Muscle of leg (tissue), 11 donors: Measurements from ENCODE around the gene FSTL4. TPM values are rescaled to one million over a fixed set of nuclear protein-coding genes. Genes with fewer than 3 reads are reported as not detected.
"Not testable (repeated sequence)": the region's sequence is repeated elsewhere in the genome, so short reads cannot be mapped to it uniquely, and the experiment has no call there.

Experiments used
- DNase-seq: peaks from one replicate; pipeline ENCODE4 v3.0.0; 2013
- H3K27ac ChIP-seq: one replicate; pipeline ENCODE4 v1.5.1; 2013; ENCODE audit warnings: mild to moderate bottlenecking, low read length, control low read depth
- H3K27me3 ChIP-seq: one replicate; pipeline ENCODE4 v1.6.1; 2013; ENCODE audit warnings: low read length; ENCODE audit not compliant: control insufficient read depth, insufficient read depth
- H3K36me3 ChIP-seq: one replicate; pipeline ENCODE4 v1.6.1; 2013; ENCODE audit warnings: low read length; ENCODE audit not compliant: control insufficient read depth, insufficient read depth
- H3K4me1 ChIP-seq: one replicate; pipeline ENCODE4 v1.6.1; 2013; ENCODE audit warnings: low read length; ENCODE audit not compliant: control insufficient read depth, insufficient read depth
- H3K4me3 ChIP-seq: one replicate; pipeline ENCODE4 v1.5.1; 2013; ENCODE audit warnings: low read length, control low read depth
- H3K9me3 ChIP-seq: replicated peaks from 2 replicates; pipeline ENCODE4 v1.6.1; 2013; ENCODE audit warnings: low read depth, low read length; ENCODE audit not compliant: control insufficient read depth
- WGBS: methylation state at CpG from one replicate; pipeline ENCODE4 v1.1.5; 2013; ENCODE audit warnings: missing lambda C conversion rate; ENCODE audit not compliant: insufficient coverage; 5-methylcytosine and 5-hydroxymethylcytosine counted together
- polyA plus RNA-seq, 8 donors: library from polyadenylated mRNA; unstranded; fragments of 120-200 nt; gene quantifications; one replicate each; pipeline versions ENCODE4 v1.2.1 to v1.2.3, GENCODE V29; 2013; ENCODE audit warnings: inconsistent platforms in 1 of 8, low replicate concordance in 1 of 8; ENCODE audit not compliant: insufficient read length in 8 of 8, insufficient read depth in 1 of 8
- total RNA-seq: library from RNA; stranded (reverse); fragments of 120-200 nt; gene quantifications from one replicate; pipeline ENCODE4 v1.2.4, GENCODE V29; 2013

Gene FSTL4
- total and polyA plus RNA-seq, 9 donors: 0.68 to 1.8 (median 1.3) TPM

DNA sequence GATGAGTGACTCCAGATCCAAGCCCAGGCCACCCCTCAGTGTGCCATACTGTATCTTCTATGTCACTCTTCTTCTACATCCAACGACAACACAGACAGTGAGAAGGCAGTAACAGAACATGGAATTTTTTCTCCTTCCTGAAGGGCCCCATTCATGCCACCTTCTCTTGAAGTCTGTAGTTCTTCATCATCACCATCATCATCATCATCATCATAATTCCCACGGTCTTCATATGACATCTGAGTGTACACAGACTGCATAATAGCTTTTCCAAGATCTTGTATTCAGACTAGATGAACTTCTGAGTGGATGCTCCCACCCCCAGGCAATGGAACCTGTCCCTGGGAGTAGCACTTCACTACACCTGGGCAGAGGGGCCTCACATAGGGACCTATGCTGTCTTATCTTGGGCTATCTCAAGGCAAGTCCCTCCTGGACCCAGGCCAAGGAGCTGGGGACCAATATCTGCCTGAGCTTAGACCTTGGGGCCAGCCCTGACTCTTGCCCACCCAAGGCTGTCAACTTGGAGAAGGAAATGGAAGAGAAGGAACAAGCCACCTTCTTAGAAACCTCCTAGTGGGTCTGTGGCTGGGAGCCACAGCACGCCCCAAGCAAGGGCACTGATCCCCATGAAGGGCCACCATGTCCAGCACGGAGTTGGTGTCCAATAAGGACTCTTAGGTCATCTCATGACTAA lies 159.1 kb downstream of the FSTL4 start:
- Histone ChIP-seq H3K27ac (peak overlapping the region; percentile 47), H3K36me3 (no peaks in the 10 kb centered on the region), H3K4me3 (no peak overlapping the region), H3K9me3 (no peaks in the 10 kb centered on the region), H3K4me1 (peaks cover 38% of the 10 kb centered on the region), H3K27me3 (peaks cover 8% of the 10 kb centered on the region)
- 74% methylated on average over 4 of the region's 4 CpGs for WGBS
- no peak for DNase-seq

- WGBS: 75% methylated on average over 1 of the region's 1 CpG
- H3K9me3 ChIP-seq: no peaks in the 10 kb centered on the region
- H3K27me3 ChIP-seq: peaks cover 8% of the 10 kb centered on the region
These were observed 160.4 kb downstream of the FSTL4 start for GRCh38 chr5:133451926-133452325.

GRCh38 chr5:133450286-133450685 lies 162.1 kb downstream of the FSTL4 start:
- 23% methylated on average over 5 of the region's 8 CpGs for WGBS
- no peaks in the 10 kb centered on the region for H3K9me3 ChIP-seq
- H3K27me3 ChIP-seq: peaks cover 8% of the 10 kb centered on the region
- peaks cover 36% of the 10 kb centered on the region for H3K4me1 ChIP-seq
- H3K36me3 ChIP-seq: no peaks in the 10 kb centered on the region
- DNase-seq: peak; percentile 39
- no peak overlapping the region for H3K27ac ChIP-seq
- H3K4me3 ChIP-seq: no peak overlapping the region

More at GRCh38 chr5:133451926-133452325, 160.4 kb downstream of the FSTL4 start:
- no peak for DNase-seq
- Histone ChIP-seq H3K4me1 (peaks cover 38% of the 10 kb centered on the region), H3K36me3 (no peaks in the 10 kb centered on the region), H3K27ac (no peak overlapping the region), H3K4me3 (no peak overlapping the region)

- 88% methylated on average over 5 of the region's 10 CpGs for WGBS
- H3K9me3 ChIP-seq: no peaks in the 10 kb centered on the region
- H3K4me1 ChIP-seq: peaks cover 33% of the 10 kb centered on the region
- no peak overlapping the region for H3K27ac ChIP-seq
- peaks cover 5% of the 10 kb centered on the region for H3K27me3 ChIP-seq
- DNase-seq: no peak
- no peaks in the 10 kb centered on the region for H3K36me3 ChIP-seq
- H3K4me3 ChIP-seq: no peak overlapping the region
These were observed 163.2 kb downstream of the FSTL4 start for GRCh38 chr5:133449181-133449580.

DNA sequence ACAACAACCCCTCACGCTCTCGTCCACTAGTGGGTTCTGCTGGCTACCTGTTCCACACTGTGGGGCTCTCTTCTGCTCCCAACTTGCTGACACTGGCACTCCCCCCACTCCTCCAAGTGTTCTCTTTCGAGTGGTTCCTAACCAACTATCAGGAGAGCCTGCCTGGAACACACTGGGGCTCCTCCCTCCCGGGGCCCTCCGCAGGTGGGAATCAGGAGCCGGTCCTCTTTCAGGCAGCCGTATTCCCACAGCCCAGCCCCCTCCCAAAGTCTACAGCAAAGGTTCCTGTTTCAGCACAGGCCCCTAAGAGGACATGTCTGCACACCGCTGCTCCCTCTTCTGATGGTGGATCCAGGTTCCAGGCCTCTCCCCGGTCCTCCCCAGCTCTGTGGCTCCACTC lies 165.9 kb downstream of the FSTL4 start:
- peaks cover 17% of the 10 kb centered on the region for H3K4me1 ChIP-seq
- DNase-seq: no peak
- no peaks in the 10 kb centered on the region for H3K9me3 ChIP-seq
- peaks cover 3% of the 10 kb centered on the region for H3K27me3 ChIP-seq
- 61% methylated on average over 7 of the region's 9 CpGs for WGBS
- H3K4me3 ChIP-seq: no peak overlapping the region
- H3K27ac ChIP-seq: no peak overlapping the region
- no peaks in the 10 kb centered on the region for H3K36me3 ChIP-seq

GRCh38 chr5:133445744-133446143 lies 166.6 kb downstream of the FSTL4 start:
- Histone ChIP-seq H3K36me3 (no peaks in the 10 kb centered on the region), H3K27me3 (peaks cover under 1% of the 10 kb centered on the region), H3K27ac (no peak overlapping the region), H3K4me1 (peaks cover 14% of the 10 kb centered on the region), H3K9me3 (no peaks in the 10 kb centered on the region), H3K4me3 (no peak overlapping the region)
- DNase-seq: no peak
- no CpG with 5 or more reads among the region's 1 CpG for WGBS

DNA sequence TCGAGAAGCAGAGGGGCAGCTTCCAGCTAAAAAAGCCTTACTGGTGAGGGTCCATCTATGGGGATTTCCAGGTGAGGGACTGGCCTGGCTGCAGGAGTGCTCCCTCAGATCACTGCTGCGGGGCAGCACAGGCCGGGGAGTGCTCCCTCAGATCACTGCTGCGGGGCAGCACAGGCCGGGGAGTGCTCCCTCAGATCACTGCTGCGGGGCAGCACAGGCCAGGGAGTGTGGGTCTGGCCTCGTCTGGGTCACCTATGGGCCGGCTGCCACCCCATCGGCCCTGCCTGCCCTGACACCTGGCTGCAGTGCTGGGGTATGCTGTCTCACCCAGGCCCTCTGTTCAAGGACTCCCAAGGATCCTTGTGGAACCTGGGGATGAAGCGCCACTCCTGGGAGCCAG lies 167.1 kb downstream of the FSTL4 start:
- 79% methylated on average over 9 of the region's 10 CpGs for WGBS
- not testable (repeated sequence) for DNase-seq

DNA sequence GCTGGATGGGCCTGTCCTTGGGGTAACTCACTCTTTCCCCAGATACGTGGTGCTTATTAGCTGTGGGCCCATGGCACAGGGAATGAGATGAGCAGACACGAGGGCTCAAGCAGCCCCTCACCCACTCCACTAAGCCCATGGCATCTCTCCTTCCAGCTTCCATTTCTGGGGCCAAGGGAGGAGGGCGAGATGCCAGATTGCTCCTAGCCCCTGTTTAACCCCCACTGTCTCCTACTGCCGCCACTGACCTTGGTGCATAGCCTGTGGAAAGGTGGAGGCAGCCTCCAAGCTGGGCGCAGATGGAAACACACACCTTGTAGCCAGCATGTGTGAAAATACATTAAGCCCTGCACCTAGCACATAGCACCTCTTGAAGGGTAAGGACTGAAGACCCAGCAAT lies 167.6 kb downstream of the FSTL4 start:
- no peak for DNase-seq
- no peaks in the 10 kb centered on the region for H3K27me3 ChIP-seq
- no peaks in the 10 kb centered on the region for H3K36me3 ChIP-seq
- 92% methylated on average over 2 of the region's 5 CpGs for WGBS
- H3K27ac ChIP-seq: no peak overlapping the region
- peaks cover 16% of the 10 kb centered on the region for H3K4me1 ChIP-seq
- no peak overlapping the region for H3K4me3 ChIP-seq
- no peaks in the 10 kb centered on the region for H3K9me3 ChIP-seq

More for the DNA sequence above, 167.1 kb downstream of the FSTL4 start:
- not testable (repeated sequence) for H3K9me3 ChIP-seq, H3K27me3 ChIP-seq, H3K36me3 ChIP-seq, H3K27ac ChIP-seq, H3K4me3 ChIP-seq
- H3K4me1 ChIP-seq: peaks cover 14% of the 10 kb centered on the region

DNA sequence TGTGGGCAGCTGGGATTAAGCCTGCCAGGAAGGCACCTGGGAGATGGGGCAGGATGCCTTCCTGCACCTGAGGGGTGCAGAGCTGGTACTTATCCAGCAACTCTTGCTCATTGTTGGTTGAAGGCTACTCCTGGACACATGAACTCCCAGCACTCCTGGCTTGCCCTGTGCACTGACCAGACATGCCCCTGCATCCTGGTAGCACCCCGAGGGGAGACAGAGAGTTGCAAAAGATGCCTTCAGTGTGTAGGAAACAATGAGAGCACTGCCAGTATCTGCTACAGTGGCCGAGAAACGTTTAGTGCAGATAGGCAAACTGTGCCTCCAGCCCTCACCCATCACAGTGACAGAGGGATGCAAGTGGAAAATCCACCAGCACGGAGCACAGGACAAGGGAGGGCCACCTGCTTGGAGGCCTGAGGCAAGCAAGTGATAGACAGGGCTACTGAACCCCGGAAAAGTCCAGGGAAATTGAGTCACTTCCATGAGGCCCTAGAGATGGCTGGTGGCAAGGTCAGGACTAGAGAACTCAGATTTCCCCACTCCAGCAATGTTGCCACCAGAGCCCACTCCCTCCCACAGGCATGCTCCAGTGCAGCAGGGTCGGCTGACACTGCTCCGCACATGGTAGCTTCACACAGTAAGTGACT lies 171.1 kb downstream of the FSTL4 start:
- Histone ChIP-seq H3K36me3 (no peaks in the 10 kb centered on the region), H3K9me3 (no peaks in the 10 kb centered on the region), H3K27me3 (no peaks in the 10 kb centered on the region), H3K4me1 (peaks cover 11% of the 10 kb centered on the region), H3K4me3 (no peak overlapping the region), H3K27ac (no peak overlapping the region)
- WGBS: 82% methylated on average over 5 of the region's 7 CpGs
- no peak for DNase-seq

DNA sequence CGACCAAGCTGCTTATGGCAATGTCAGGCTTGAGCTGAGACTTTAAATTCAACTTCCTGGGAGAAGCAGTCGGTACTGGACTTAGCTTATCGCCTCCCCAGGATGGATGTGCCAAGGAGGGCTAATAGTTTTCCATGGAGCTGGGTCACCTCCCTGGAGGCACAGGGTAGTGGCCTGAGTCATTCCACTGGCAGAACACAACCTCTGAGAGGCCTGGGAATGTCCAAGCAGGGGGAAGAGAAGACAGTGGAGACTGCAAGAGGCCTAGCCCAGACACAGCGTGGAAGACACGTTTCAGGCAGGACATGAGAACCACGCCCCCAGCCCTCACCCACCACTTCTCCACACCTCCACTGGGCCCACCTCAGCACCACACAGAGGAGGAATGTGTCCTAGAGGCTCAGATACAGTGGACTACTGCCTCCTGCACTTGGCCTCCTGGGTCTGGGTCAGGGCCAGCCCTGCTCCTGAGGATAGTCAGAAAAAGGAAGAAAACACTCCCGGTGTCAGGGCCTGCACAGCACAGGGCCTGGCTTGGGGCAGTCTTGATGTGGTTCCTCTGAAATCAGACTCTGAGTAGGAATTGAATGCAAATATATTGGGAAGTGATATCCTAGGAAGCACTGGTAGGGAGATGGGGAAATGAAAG lies 171.8 kb downstream of the FSTL4 start:
- no peaks in the 10 kb centered on the region for H3K27me3 ChIP-seq
- no peak for DNase-seq
- H3K27ac ChIP-seq: no peak overlapping the region
- H3K4me1 ChIP-seq: peaks cover 11% of the 10 kb centered on the region
- H3K36me3 ChIP-seq: no peaks in the 10 kb centered on the region
- 49% methylated on average over 4 of the region's 7 CpGs for WGBS
- H3K4me3 ChIP-seq: no peak overlapping the region
- H3K9me3 ChIP-seq: no peaks in the 10 kb centered on the region
